ENCODE measurements around the gene DLL3. TPM values are rescaled to one million over a fixed set of nuclear protein-coding genes. Genes with fewer than 3 reads are reported as not detected.
A peak's percentile ranks its signal among the peaks of the same experiment; 100 is the strongest.

Gene DLL3
- total RNA-seq, 1 donor from 2014 or later, result not detected

DNA sequence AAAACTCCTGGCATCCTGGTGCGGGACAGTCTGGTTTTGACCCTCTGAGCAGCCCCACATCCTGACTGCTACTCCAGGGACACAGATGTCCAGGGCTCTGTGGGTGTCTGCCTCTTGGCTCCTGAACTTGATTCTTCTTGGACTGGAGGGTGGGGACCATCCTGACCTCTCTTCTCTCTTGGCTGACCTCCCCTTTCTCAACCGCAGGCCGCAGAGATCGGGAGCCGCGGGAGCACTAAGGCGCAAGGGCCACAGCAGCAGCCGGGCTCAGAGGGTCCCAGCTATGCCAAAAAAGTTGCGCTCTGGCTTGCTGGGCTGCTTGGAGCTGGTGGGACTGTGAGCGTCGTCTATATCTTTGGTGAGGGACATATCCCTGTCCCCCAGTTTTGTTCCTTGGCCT is 17.1 kb upstream of the DLL3 start:
- no peak for DNase-seq

DNA sequence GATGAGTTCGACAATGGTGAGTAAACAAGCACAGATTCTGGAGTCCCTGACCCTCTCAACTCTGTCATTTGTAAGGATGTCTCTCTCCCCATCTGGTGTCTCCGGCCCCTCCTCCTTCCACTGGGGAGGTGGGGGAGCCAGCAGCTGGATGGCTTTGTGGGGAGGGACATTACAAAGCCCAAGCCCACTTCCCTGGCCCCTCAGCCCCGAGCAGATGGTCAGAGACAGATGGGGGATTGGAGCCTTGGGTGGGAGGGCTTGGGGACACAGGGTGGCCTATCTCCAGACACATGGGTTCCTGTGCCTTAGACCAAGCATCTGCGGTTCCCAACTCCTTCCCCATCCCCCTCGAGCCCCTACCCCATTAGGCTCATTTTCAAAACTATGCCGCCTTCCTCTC is 15.6 kb upstream of the DLL3 start:
- DNase-seq, result no peak

DNA sequence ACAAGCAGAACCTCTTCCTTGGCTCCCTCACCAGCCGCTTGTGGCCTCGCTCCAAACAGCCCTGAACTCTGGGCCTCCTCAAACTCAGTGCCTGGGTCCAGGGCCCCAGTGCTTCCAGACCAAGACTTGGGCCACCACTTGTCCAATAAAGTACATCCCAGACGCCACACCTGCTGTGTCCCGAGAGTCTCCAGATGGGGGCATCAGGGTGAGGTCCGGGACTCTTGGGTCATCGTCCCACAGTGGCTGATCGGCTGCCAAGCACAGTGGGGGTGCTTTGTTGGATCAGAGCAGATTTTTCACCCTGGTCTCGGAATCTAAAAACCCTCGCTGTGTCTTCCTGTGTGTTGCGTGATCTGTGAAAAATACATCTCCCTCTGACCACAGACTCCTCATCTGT is 9.0 kb upstream of the DLL3 start:
- no peak for DNase-seq

DNA sequence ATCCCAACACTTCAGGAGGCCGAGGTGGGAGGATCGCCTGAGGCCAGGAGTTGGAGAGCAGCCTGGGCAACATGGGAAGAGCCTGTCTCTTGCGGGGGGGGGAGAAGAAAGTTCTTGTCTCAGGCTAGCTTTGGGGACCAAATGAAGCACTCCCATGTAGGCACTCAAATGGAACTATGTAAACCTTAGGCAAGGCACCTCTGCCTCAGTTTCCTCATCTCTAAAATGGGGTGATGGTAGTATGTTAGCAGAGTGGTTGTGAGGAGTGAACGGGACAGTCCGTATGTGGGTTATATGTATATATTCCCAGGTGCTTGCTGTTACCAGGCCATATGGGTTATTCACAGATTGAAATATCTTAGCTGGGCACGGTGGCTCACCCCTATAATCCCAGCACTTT is 6.5 kb upstream of the DLL3 start:
- DNase-seq, result no peak

DNA sequence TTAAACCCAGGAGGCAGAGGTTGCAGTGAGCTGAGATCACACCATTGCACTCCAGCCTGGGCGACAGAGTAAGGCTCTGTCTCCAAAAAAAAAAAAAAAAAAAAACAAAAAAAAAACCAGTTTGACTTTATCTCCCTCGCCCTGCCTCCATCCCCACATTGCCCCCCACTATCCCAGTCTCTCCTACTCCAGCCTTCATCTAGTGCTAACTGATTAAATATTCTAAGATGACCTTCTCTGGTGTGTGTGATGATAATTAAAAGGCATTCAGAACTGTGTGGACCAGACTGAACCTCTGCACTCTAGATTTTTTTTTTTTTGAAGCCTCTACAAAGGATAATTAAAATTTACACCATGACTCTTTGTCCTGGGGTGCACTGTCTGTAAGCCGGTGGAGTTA is 6.0 kb upstream of the DLL3 start:
- DNase-seq, result no peak

DNA sequence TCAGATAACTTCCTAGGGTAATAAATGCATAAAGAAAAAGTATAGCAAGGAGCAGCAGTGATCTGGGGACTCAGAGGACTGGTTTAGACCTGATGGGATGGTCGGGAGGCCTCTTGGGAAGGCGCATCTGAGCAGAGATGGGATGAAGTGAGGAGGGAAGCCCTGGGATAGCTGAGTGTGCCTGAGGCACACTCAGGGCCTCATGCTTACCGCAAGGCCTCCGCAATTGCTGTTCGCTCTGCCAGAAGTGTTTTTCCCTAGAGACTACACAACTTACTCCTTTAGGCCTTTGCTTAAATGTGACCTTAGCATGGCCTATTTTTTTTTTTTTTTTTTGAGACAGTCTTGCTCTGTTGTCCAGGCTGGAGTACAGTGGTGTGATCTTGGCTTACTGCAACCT is 4.1 kb upstream of the DLL3 start:
- no peak for DNase-seq

DNA sequence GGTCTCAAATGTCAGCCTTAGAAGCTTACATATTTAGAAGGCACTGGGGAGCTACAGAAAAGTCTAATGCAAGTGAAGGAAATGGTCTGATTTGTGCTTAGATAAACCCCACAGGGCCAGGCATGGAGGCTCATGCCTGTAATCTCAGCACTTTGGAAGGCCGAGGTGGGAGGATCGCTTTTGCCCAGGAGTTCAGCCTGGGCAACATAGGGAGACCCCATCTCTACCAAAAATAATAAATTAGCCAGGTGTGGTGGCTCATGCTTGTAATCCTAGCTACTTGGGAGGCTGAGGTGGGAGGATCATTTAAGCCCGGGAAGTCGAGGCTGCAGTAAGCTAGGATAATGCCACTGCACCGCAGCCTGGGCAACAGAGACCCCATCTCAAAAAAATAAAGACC is 2.7 kb upstream of the DLL3 start:
- no peak for DNase-seq

DNA sequence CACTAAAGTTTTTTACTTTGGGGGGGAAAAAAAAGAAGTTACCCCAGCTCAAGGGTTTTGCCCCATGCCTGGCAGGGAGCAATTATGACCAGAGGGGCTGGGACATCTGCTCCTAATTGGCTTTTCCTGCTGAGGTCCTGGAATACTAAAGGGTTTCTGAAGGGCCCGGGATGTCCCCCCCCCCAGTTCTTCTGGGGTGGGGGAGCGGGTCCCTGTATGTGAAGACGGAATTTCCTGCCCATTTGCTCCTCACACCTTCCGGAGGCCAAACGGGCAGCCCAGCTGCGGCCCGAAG is 1.1 kb upstream of the DLL3 start:
- DNase-seq, result no peak

DNA sequence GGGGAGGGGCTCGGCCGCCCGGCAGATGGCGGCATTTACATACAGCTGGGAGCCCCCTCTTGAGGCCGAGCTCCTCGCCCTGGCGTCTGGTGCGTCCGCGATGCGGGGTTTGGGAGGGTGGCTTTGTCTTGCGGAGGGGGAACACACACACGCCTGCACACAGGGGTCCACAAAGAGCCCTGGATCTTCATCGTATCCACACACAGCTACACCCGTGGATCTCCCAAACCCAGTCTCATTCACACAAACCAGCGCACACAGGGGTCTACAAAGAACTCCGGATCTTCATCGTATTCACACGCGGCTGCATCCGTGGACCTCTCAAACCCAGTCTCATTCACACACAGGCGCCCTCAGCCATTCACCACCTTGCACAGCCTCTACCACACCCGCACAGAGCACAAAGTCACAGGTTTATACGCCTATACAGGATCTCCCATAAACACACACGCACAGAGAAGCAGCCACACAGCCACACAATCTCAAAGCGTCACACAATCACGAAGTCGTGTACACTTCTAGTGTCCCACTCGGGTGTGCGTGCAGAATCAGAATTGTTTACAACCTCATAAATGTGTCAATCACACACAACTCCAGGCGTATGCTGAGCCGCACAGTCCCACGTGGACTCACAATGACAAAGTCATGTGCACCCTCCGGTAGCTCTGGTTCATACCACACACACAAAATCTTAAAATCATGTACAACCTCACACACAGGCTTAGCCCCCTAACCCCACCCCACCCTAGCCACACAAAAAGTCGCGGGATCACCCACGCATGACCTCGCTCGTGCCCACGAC is 550 bp upstream of the DLL3 start:
- DNase-seq, result peak; percentile 68

DNA sequence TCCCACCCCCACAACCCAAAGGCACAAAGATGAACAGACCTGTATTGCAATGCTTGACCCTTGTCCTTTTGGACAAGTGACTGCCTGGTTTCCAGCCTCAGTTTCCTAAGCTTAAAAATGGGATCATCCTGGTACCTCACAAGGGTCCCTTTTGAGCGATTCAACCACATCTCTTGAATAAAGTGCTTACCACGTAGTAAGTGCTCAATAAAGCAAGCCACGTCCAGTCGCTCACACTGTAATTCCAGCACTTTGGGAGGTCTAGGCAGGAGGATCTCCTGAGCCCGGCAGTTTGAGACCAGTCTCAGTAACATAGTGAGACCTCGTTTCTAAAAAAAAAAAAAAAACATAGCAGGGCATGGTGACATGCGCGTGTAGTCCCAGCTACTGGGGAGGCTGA is 1.2 kb downstream of the DLL3 start:
- no peak for DNase-seq

DNA sequence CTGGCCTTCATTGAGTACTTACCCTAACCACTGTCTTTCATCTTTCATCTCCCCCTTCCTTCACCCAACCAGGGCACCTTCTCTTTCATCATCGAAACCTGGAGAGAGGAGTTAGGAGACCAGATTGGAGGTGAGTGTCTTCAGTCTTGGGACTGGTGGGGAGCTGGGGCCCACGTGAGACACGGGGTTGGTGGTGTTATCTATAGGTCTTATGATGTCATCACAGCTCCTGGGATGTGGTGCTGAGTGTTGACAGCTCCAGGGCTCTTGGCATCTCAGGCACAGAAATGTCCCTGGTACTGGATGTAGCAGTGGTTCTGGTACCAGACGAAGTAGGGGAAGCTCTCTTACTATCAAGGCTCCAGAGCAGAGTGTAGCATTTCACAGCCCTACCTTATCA is 1.8 kb downstream of the DLL3 start:
- no peak for DNase-seq

DNA sequence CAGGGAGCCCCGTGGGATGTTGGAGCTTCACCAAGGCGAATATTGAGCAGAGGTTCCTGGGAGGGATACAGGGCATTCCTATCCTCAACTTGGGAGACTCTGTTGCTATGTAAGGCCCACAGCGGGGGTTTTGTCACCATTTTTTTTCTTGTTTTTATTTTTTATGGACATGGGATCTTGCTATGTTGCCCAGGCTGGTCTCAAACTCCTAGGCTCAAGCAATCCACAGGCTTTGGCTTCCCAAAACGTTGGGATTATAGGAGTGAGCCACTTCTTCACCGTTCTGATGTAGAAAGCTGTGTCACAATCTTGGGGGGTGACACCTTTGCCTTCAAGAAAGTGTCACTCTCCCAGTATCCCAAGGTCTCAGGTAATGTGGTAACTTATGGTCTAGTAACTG is 2.6 kb downstream of the DLL3 start:
- no peak for DNase-seq

DNA sequence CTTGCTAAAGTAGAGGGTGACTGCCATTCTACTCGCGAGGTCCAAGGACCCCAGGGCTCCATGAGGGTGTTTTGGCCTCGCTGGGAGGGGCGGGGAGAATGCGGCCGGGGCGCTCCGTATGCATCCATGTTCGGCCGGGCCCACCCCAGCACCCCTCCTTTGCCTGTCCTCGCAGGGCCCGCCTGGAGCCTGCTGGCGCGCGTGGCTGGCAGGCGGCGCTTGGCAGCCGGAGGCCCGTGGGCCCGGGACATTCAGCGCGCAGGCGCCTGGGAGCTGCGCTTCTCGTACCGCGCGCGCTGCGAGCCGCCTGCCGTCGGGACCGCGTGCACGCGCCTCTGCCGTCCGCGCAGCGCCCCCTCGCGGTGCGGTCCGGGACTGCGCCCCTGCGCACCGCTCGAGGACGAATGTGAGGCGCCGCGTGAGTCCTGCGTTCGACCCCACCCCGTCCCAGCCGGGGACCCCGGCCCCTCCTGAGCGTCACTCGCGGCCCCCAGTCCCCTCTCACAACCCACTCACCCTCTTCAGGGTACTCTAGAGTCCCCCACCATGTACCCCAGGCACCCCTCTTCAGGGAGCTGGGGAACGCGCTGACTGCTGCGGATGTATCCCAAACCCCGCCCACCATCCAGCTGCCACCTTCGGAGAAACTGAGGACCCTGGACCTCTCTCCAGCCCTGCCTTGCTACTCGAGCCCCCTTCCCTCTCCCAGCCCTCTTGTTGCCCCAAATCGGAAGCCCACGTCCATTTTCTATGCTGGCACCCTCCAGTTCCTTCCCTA is 4.1 kb downstream of the DLL3 start:
- DNase-seq, result peak; percentile 84

DNA sequence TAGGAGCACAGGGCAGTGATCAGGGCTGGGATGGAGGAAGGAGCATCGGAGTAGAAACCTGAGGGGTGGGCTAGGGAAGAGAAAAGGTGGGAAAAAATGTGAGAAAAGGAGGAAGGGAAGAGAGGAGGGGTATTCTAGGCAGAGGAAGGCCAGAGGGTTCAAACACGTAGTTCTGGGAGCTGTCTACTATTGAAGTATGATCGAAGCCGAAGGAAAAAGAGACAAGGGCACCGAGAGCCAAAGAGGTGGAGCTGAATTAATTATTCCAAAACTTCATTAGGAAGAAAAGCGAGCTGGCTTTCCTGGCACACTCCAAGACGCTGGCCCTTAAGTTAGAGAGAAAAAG is 7.8 kb downstream of the DLL3 start:
- DNase-seq, result no peak

DNA sequence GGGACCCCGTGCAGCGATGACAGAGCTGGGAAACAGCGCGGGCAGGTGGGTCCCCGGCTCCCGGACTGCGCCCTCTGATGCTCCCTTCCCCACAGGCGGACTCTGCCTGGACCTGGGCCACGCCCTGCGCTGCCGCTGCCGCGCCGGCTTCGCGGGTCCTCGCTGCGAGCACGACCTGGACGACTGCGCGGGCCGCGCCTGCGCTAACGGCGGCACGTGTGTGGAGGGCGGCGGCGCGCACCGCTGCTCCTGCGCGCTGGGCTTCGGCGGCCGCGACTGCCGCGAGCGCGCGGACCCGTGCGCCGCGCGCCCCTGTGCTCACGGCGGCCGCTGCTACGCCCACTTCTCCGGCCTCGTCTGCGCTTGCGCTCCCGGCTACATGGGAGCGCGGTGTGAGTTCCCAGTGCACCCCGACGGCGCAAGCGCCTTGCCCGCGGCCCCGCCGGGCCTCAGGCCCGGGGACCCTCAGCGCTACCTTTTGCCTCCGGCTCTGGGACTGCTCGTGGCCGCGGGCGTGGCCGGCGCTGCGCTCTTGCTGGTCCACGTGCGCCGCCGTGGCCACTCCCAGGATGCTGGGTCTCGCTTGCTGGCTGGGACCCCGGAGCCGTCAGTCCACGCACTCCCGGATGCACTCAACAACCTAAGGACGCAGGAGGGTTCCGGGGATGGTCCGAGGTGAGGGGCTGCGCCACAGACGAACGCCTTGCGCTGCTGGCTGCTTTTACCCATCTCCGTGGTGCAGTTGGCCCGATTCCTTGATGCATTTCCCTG is 8.4 kb downstream of the DLL3 start:
- peak; percentile 79 for DNase-seq

DNA sequence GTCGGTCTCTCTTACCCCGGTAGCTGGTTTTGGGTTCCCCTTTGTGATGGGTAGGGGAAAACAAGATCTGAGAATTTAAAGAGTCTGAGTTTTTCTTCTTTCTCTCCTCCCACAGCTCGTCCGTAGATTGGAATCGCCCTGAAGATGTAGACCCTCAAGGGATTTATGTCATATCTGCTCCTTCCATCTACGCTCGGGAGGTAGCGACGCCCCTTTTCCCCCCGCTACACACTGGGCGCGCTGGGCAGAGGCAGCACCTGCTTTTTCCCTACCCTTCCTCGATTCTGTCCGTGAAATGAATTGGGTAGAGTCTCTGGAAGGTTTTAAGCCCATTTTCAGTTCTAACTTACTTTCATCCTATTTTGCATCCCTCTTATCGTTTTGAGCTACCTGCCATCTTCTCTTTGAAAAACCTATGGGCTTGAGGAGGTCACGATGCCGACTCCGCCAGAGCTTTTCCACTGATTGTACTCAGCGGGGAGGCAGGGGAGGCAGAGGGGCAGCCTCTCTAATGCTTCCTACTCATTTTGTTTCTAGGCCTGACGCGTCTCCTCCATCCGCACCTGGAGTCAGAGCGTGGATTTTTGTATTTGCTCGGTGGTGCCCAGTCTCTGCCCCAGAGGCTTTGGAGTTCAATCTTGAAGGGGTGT is 9.1 kb downstream of the DLL3 start:
- no peak for DNase-seq

DNA sequence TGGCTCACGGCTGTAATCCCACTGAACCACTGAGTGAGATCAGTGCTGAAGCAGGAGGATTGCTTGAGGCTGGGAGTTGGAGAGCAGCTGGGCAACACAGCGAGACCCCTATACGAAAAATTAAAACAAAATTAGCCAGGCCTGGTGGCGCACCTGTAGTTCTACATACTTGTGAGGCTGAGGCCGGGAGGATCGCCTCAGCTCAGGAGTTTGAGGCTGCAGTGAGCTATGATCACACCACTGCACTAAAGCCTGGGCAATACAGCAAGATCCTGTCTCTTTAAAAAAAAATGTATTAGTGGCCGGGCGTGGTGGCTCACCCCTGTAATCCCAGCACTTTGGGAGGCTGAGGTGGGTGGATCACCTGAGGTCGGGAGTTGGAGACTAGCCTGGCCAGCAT is 9.9 kb downstream of the DLL3 start:
- DNase-seq, result no peak

DNA sequence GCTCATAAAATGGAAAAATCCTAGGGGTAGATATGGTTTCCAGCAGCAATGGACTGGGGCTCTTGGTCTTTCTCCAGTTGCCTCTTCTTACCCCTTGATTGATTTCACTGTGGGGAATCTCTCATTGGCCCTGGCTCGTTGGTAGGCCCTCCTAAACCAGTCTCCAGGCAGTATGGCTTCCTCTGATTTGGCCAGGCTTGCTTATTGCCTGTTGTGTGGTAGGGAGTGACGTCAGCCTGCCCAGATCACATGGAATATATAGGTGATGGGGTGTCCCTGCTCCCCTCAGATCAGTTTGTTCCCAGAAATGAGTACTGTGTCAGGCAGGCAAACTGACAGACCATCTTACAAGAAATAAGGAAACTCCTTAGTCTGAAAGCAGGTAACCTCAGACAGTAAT is 10.5 kb downstream of the DLL3 start:
- no peak for DNase-seq

DNA sequence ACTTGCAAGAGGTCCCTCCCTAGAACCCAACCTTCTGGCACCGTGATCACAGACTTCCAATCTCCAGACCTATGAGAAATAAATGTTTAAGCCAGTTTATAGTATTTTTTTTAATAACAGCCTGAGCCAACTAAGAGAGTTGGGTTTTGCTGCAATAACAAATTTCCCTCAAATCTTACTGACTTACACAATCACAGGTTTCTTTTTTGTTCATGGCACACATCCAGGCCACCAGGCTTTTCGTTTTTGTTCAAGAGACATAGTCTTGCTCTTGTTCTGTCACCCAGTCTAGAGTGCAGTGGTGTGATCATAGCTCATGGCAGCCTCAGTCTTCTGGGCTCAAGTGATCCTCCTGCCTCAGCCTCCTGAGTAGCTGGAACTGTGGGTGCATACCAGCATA is 14.2 kb downstream of the DLL3 start:
- DNase-seq, result no peak

DNA sequence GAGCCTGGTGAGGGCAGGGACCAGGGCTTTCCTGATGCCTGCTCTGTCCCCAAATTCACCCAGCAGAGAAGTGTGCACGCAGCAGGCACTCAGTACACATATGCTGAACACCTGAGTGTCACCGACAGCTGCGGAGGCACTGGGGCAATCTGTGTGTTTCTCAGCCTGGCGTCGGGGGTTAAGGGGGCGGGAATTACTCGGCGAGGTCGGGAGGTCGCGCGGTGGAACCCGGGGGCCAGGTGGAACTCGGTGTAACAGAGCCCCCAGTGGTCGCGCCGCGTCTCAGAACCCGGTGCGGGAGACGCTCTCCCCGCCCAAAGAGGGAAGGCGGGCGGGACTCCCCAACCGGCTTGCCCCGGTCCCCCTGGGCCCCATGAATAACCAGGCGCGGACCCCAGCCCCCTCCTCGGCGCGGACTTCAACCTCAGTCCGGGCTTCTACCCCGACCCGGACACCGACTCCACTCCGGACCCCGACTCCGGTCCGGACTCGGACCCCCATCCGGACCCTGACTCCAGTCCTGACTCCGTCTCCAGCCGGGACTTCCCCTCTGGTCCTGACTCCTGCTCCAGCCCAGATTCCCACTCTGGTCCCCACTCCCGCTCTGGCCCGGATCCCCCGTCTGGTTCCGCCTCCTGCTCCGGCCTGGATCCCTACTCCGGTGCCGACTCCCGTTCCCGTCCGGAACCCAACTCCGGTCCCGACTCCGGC is 16.2 kb downstream of the DLL3 start, which contains the start of gene SELENOV:
Gene SELENOV, plus strand, starts transcription at position 300 of the 711 bp plus-strand sequence. Its CDS starts 74 bp downstream, at position 374.
- DNase-seq, result peak; percentile 30

DNA sequence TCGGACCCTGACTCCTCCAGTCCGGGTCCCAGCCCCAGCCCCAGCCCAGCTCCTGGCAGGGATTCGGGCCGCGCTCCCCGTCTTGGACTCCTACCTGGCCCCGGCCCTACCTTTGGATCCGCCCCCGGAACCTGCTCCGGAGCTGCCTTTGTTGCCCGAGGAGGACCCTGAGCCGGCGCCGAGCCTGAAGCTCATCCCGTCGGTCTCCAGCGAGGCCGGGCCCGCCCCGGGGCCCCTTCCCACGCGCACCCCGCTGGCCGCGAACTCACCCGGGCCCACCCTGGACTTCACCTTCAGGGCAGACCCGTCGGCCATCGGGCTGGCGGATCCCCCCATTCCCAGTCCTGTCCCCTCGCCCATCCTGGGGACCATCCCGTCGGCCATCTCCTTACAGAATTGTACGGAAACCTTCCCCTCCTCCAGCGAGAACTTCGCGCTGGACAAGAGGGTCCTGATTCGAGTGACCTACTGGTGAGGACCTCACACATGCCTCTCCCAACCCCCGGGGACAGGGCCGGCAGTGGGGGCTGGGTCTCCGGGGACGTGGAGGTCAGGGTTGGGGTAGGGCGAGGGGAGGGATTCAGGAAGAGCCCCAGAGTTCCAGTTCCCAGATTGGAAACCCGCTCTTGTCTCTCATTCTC is 16.9 kb downstream of the DLL3 start:
- no peak for DNase-seq

DNA sequence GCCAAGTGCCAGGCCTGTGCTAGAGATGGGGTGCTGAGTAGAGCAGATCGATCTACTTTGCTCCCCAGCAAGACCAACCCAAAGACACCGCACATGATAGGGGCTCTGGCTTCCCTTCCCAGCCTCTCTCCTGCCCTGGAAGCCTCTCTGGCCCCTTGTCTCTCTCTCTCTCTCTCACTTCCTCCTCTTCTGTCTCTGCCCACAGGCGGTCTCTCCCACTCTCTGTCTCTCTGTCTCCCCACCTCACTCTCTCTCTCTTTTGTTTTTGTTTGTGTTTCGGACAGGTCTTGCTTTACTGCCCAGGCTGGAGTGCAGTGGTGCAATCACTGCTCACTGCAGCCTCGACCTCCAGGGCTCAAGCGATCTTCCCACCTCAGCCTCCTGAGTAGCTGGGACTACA is 17.5 kb downstream of the DLL3 start:
- no peak for DNase-seq

All from tongue (tissue), 2 donors.